K562 (cell line): ENCODE data around the gene DNAJB1. TPM values are rescaled to one million over a fixed set of nuclear protein-coding genes. Genes with fewer than 3 reads are reported as not detected.

Source experiments
- ATAC-seq: fragments of 200-7000 bp; cut with Tn5 transposase; 3 replicates; pipeline ENCODE4 v1.9.1; 2020; ENCODE audit warnings: moderate library complexity
- BruUV-seq: library from RNA; stranded (reverse); fragments of 400-500 nt; replicated peaks from 2 replicates; lab custom pipeline; 2021; lab: Mats Ljungman, UMichigan
- CTCF ChIA-PET: fragments of 300-600 bp; formaldehyde crosslinking; extraction: SDS; loops from one replicate; lab custom pipeline; 2021; ENCODE audit warnings: low intra/inter-chr PET ratio; lab: Yijun Ruan, JAX
- POLR2A ChIA-PET: fragments of 300-600, 350-650 bp; sonication (Branson Sonifier 250); formaldehyde crosslinking; extraction: SDS; loops from one replicate; lab custom pipeline; 2021; ENCODE audit warnings: antibody characterized with exemption, inconsistent platforms; lab: Yijun Ruan, JAX
- DNase-seq, 4 experiments: peaks; one replicate each; pipeline versions ENCODE4 v3.0.0 to v3.0.0-alpha.2; 2011 to 2018; ENCODE audit warnings: low spot score in 3 of 4, mixed read lengths in 3 of 4; ENCODE audit errors: extremely low read depth in 1 of 4
- FAIRE-seq: peaks from 2 replicates; lab custom pipeline; 2011; peaks lifted over from hg19 to GRCh38; lab: Jason Lieb, UNC
- H2AFZ ChIP-seq: 2 replicates; pipeline ENCODE4 v1.6.0; 2011; ENCODE audit warnings: low read depth, low read length, control low read depth, inconsistent platforms
- H3K27ac ChIP-seq: fragments of 200-600 bp; 3 replicates; pipeline ENCODE4 v1.8.0; 2011; ENCODE audit warnings: low read depth, mild to moderate bottlenecking, control low read depth, inconsistent platforms, low read length, moderate library complexity, mixed read lengths; ENCODE audit errors: extremely low read depth
- H3K27me3 ChIP-seq, 2 experiments: fragments of 300-600 bp in 1 of 2; 2 replicates in 1 of 2; 3 replicates in 1 of 2; pipeline versions ENCODE4 v1.6.0 to v1.8.0; 2011; ENCODE audit warnings: inconsistent platforms in 2 of 2, low read length in 2 of 2, mild to moderate bottlenecking in 1 of 2, mixed read lengths in 1 of 2, moderate library complexity in 1 of 2; ENCODE audit not compliant: control insufficient read depth in 2 of 2, insufficient read depth in 2 of 2
- H3K36me3 ChIP-seq: fragments of 300-600 bp; 3 replicates; pipeline ENCODE4 v1.8.0; 2011; ENCODE audit warnings: mild to moderate bottlenecking, low read length, inconsistent platforms; ENCODE audit not compliant: control insufficient read depth, insufficient read depth
- H3K4me1 ChIP-seq, 2 experiments: fragments of 200-600 bp in 1 of 2; replicated peaks in 1 of 2; 2 replicates in 1 of 2; 3 replicates in 1 of 2; pipeline versions ENCODE4 v1.5.1 to v1.8.0; 2011; ENCODE audit warnings: inconsistent platforms in 2 of 2, low read length in 2 of 2, mild to moderate bottlenecking in 1 of 2, mixed read lengths in 1 of 2, moderate library complexity in 1 of 2; ENCODE audit not compliant: control insufficient read depth in 2 of 2, insufficient read depth in 2 of 2
- H3K4me2 ChIP-seq: 2 replicates; pipeline ENCODE4 v1.6.1; 2011; ENCODE audit warnings: low read length, control low read depth, inconsistent platforms, mixed read lengths; ENCODE audit not compliant: insufficient read depth
- H3K4me3 ChIP-seq: fragments of 200-600 bp; sonication (generic), shearing (Covaris generic); 2 replicates; pipeline ENCODE4 v1.5.1; 2016; ENCODE audit warnings: control low read depth, inconsistent platforms
- H3K79me2 ChIP-seq: fragments of 200-600 bp; 3 replicates; pipeline ENCODE4 v1.8.0; 2011; ENCODE audit warnings: low read length, inconsistent platforms; ENCODE audit not compliant: control insufficient read depth, insufficient read depth
- H3K9ac ChIP-seq, 2 experiments: 2 replicates each; pipeline versions ENCODE4 v1.6.0 to v1.6.1; 2011; ENCODE audit warnings: low read depth in 2 of 2, low read length in 2 of 2, control low read depth in 1 of 2, inconsistent platforms in 1 of 2, mild to moderate bottlenecking in 1 of 2, mixed read lengths in 1 of 2; ENCODE audit not compliant: insufficient read depth in 1 of 2
- H3K9me1 ChIP-seq: one replicate; pipeline ENCODE4 v1.6.0; 2011; ENCODE audit warnings: inconsistent platforms, mild to moderate bottlenecking, low read length, moderate library complexity; ENCODE audit not compliant: control insufficient read depth, insufficient read depth
- H3K9me3 ChIP-seq: replicated peaks from 2 replicates; pipeline ENCODE4 v1.5.1; 2011; ENCODE audit warnings: low read depth, low read length, inconsistent platforms; ENCODE audit not compliant: control insufficient read depth, insufficient read depth
- H4K20me1 ChIP-seq: replicated peaks from 2 replicates; pipeline ENCODE4 v1.6.1; 2011; ENCODE audit warnings: low read length, inconsistent platforms, mixed read lengths; ENCODE audit not compliant: control insufficient read depth, insufficient read depth
- ETV5 ChIP-seq: sonication (generic); formaldehyde crosslinking; IDR thresholded peaks from 2 replicates; pipeline ENCODE4 v1.4.0; 2020; ENCODE audit warnings: low read depth, mild to moderate bottlenecking, missing genetic modification reagents
- HDAC8 ChIP-seq: fragments of 450-650 bp; IDR thresholded peaks from 2 replicates; pipeline ENCODE4 v1.6.1; 2016; ENCODE audit warnings: mild to moderate bottlenecking, missing genetic modification characterization, moderate library complexity, missing compliant biosample characterization
- MEF2A ChIP-seq: IDR thresholded peaks from 2 replicates; pipeline ENCODE4 v1.6.1; 2011; ENCODE audit warnings: low read depth, mild to moderate bottlenecking, low read length, moderate library complexity; ENCODE audit not compliant: control insufficient read depth
- RBM25 ChIP-seq: fragments of 200-400 bp; formaldehyde crosslinking; IDR thresholded peaks from 2 replicates; pipeline ENCODE4 v1.6.1; 2018; ENCODE audit warnings: low read length, low read depth, moderate library complexity; ENCODE audit not compliant: severe bottlenecking
- SPI1 ChIP-seq: IDR thresholded peaks from 2 replicates; pipeline ENCODE4 v1.6.1; 2011; ENCODE audit warnings: low read depth, low read length, control low read depth, borderline replicate concordance
- STAT5A ChIP-seq: IDR thresholded peaks from 2 replicates; pipeline ENCODE4 v1.6.1; 2012; ENCODE audit warnings: low read length, inconsistent platforms, borderline replicate concordance
- TSC22D4 ChIP-seq: fragments of 450-650 bp; IDR thresholded peaks from 2 replicates; pipeline ENCODE4 v1.6.1; 2016; ENCODE audit warnings: missing genetic modification characterization, missing biosample characterization, control low read depth
- U2AF1 ChIP-seq: fragments of 200-400 bp; formaldehyde crosslinking; optimal IDR thresholded peaks from 2 replicates; pipeline ENCODE3; 2017; ENCODE audit warnings: mild to moderate bottlenecking, low read depth, low read length, moderate library complexity
- ZNF121 ChIP-seq: sonication (generic); formaldehyde crosslinking; conservative IDR thresholded peaks from 2 replicates; pipeline ENCODE4 v1.8.0; 2022; ENCODE audit warnings: missing genetic modification reagents
- WGBS: fragments of 100-300 bp; shearing (Covaris generic); methylation state at CpG from one replicate; pipeline ENCODE4 v1.1.6; 2016; ENCODE audit warnings: low coverage, mixed read lengths; ENCODE audit not compliant: insufficient coverage; ENCODE audit errors: missing lambda C conversion rate; 5-methylcytosine and 5-hydroxymethylcytosine counted together
- in situ Hi-C: fragments of 300-500 bp; cut with MboI; formaldehyde crosslinking; loops from 4 replicates; pipeline ENCODE4 v1.15.0; 2018; ENCODE audit warnings: inconsistent platforms, mixed read lengths
- intact Hi-C: fragments of 100-400 bp; cut with micrococcal nuclease; formaldehyde crosslinking; loops from 2 replicates; pipeline ENCODE4 v1.14.2; 2022
- polyA plus RNA-seq, 8 experiments: library from polyadenylated mRNA; depleted of rRNA in 4 of 8; stranded (reverse) in 5 of 8; unstranded in 3 of 8; fragments of >200 nt; fragmentation: Nextera tagmentation in 2 of 8; fragmentation: Illumina TruSeq in 1 of 8; extraction: Ambion mirVana in 2 of 8; extraction: Trizol in 1 of 8; gene quantifications; 2 replicates each; pipeline versions ENCODE4 v1.2.1 to v1.2.3, GENCODE V29; 2011 to 2014; ENCODE audit warnings: inconsistent platforms in 1 of 8, missing spikeins in 1 of 8
- total RNA-seq, 7 experiments: library from RNA; depleted of rRNA in 6 of 7; stranded (reverse); fragments of >200 nt in 6 of 7; fragmentation: Illumina TruSeq in 2 of 7; extraction: Trizol in 2 of 7; gene quantifications; 2 replicates each; pipeline versions ENCODE4 v1.2.1 to v1.2.3, GENCODE V29; 2011 to 2021; ENCODE audit warnings: low replicate concordance in 1 of 7

Gene DNAJB1
- total and polyA plus RNA-seq, 9 of the 15 experiments (the other 6 are each of a cell fraction or from before 2014, with no cell fraction given), result 13.2 to 113 (median 62.1) TPM

DNA sequence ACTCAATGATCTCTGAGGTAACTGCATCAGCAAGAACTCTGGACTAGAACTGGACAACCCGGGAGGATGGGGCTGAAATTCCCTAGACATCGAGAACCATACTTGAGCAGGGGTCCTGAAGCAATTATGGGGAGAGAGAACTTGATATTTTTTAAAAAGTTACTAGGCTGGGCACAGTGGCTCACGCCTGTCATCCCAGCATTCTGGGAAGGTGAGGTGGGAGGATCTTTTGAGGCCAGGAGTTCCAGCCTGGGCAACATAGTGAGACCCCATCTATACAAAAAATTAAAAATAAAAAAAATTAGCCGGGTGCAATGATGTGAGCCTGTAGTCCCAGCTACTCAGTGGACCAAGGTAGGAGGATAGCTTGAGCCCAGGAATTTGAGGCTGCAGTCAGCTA is 2.3 kb upstream of the DNAJB1 start:
- H3K4me1 ChIP-seq, result peaks cover 32 to 35% of the 10 kb centered on the region in 2 experiments
- WGBS, result 72% methylated on average over 4 of the region's 4 CpGs
- no TSS peak for BruUV-seq
- peaks cover 20% of the 10 kb centered on the region for H4K20me1 ChIP-seq
- H3K9ac ChIP-seq, result peak overlapping the region in 1 of 2 experiments; percentile 61; a peak in 1 of 4 replicates
- no peak for TF ChIP-seq ETV5 (CRISPR knock-in tag)
- no peak for TF ChIP-seq U2AF1
- TF ChIP-seq SPI1, result no peak
- TF ChIP-seq HDAC8, result no peak
- no peak for TF ChIP-seq TSC22D4 (tag)
- no peak for TF ChIP-seq MEF2A
- peak; percentile 34 for TF ChIP-seq RBM25
- peak; percentile 72 for TF ChIP-seq ZNF121
- TF ChIP-seq STAT5A, result no peak
- FAIRE-seq (no peak), ATAC-seq (no peak), DNase-seq (no peak)
- peaks cover 30% of the 10 kb centered on the region for H3K79me2 ChIP-seq
- ChIA-PET CTCF (no interaction called here), POLR2A (interaction anchor here (0.6 to 1.2 kb wide), 2 partner anchors 11 to 48 kb away, joined by 3 read pairs; no protein-coding TSS in a partner anchor)
- no peak overlapping the region for H3K27ac ChIP-seq
- in situ Hi-C loops (no loop called here), intact Hi-C loops (no loop called here)
- H3K4me2 ChIP-seq, result no peak overlapping the region
- H3K36me3 ChIP-seq, result peaks cover 22% of the 10 kb centered on the region
- H3K9me3 ChIP-seq, result no peaks in the 10 kb centered on the region
- no peaks in the 10 kb centered on the region for H3K9me1 ChIP-seq
- H3K27me3 ChIP-seq, result no peaks in the 10 kb centered on the region
- no peak overlapping the region for H2AFZ ChIP-seq
- no peak overlapping the region for H3K4me3 ChIP-seq
